DMS 273 treated with DMSO at 0.1 percent for 48 hours (cell line): ENCODE data around the gene PAK4.
A peak's percentile ranks its signal among the peaks of the same experiment; 100 is the strongest.
"Not testable (repeated sequence)": the region's sequence is repeated elsewhere in the genome, so short reads cannot be mapped to it uniquely, and the experiment has no call there.

Experiments
- DNase-seq: peaks from one replicate; lab custom pipeline; 2025; lab: John Stamatoyannopoulos, UW

PAK4 gene

DNA sequence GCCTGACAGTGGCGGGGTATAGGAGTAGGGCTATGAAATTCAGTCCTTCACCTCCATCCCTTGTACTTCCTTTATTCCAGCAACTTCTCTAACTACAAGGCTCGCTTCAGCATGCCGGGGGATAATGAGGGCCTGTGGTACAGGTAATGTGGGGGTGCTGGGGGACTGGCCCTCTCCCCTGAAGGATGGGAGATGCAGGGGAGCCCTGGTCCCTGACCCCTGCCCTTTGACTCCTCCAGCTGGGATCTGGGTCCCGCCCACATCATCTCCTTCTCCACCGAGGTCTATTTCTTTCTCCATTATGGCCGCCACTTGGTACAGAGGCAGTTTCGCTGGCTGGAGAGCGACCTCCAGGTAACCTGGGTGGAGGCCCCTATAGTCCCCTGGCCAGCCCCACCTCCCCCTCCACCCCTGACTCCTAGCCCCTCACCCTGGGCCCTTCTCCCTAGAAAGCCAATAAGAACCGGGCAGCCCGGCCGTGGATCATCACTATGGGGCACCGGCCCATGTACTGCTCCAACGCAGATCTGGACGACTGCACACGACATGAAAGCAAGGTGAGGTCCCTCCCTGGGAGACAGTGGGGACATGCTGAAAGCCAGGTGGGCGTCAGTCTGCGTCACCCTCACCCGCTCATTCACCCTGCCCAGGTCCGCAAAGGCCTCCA lies 25.0 kb upstream of the PAK4 start:
- no peak for DNase-seq

DNA sequence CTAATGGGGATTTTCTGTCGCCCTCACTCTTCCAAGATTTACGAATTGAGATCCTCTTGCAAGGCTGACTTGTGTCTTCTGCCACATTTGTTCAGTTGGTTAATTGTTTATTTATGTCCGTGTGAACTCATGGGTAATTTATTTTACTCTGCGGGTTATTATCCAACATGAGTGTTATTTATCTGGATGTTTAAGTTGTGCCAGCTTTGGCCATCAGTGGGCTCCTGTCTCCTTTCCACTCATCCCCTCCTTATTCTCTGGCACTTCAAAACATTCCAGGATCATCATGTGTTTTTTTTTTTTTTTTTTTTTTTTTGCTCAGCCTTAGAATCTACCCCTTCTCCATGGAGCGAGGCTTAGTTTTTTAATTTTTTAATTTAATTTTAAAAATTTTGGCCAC lies 22.4 kb upstream of the PAK4 start:
- DNase-seq: no peak

DNA sequence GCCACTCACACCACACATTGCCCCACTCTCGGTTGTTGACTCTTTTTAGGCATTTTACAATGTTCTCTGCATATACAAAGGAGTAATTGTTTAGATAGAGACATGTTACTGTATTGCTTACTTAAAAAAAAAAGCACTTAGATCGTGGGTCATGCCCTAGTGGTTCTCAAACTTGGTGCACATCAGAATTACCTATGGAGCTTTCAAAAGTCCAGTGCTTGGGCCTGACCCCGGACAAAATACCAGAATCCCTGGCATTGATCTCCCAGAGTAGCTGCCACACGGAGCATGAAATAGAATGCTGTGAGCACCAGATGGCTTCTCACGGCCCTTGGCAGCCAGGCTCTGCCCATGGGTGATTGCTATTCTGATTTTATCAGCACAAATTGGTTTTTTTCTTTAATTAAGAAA lies 21.4 kb upstream of the PAK4 start:
- DNase-seq: peak; percentile 73

DNA sequence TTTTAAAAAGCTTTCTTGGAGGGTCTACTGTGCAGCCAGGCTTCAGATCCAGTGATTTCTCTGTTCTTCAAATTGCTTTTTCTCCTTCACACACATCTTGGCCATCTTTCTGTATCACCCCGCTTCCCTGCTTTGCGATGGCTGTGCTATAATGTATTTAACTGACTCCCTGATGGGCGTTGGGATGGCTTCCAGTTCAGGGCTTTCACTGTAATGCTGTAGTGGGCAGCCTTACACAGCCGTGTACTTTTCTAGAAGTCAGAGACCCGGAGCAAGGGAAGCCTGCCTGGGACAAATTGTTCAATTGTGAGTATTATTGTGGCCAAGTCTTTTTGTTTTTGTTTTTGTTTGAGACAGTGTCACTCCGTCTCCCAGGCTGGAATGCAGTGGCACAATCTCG lies 19.4 kb upstream of the PAK4 start:
- DNase-seq: no peak

DNA sequence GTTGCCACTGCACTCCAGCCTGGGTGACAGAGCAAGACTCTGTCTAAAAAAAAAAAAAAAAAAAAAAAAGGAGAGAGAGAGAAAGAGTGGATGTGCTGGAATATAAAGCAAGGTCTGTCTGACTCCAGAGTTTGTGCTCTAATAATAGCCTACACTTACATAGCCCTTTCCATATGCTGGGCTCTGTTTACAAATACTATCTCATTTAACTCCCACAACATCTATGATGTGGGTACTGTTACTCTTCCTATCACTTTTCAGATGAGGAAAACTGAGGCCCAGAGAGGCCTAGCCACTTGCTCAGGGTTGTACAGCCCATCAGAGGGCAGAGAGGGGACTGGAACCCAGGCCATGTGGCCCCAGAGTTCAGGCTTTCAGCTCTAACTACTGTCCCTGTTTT lies 15.9 kb upstream of the PAK4 start:
- DNase-seq: no peak

DNA sequence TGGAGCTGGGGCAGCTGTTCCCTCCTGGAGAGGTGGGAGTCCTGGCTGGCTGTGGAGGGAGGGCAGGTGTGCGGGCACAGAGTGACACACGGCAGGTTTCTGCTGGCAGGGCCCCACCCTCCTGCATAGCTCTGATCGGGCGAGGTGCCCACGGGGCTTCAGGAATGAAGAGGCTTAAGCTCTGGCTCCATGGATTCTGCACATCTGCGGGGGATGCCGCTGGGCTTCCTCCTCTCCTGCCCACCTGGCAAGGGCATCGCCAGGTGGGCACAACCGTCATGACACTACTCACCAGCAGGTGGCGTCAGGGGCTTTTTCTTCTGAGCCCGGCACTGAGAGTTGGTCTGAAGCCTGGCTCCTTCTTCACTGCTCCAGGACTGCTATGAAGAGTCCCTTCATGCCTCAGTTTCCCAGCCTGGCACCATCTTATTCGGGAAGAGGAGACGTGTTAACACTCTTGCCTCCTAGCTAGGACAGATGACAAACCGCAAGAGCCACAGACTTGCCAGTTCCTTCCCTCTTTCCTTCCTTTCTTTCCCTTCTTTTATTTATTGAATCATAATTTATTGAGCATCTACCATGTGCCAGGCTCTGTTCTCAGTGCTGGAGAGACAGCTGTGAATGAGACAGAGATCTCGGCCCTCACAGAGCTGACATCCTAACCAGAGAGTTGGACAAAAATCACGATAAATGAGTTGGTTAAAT lies 15.2 kb upstream of the PAK4 start:
- no peak for DNase-seq

DNA sequence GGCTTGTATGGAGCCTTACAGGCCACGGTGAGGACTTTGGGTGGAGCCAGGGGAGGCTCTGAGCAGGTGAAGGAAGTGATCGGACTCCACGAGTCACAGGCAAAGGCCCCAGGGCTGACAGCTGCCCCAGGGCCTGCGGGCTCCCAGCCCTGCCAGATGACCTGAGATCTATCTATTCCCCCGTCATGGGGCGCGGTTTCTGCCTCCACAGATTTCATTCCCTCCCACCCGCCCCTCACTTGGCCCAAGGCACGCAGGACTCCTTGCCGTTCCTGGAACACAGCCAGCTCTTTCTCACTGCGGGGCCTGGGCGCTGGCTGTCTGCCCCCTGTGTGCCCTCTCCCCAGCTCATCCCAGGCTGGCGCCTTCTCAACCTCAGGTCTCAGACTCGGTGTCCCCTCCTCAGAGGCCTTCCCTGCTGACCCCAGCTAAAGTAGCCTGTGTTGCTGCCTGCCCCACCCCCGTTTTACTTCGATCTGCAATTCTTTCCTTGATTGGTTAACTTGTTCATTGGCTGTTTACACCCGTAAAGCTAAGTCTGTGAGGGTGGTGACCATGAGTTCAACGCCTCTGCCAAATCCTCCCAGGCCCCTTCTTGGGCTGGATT lies 13.9 kb upstream of the PAK4 start:
- no peak for DNase-seq

DNA sequence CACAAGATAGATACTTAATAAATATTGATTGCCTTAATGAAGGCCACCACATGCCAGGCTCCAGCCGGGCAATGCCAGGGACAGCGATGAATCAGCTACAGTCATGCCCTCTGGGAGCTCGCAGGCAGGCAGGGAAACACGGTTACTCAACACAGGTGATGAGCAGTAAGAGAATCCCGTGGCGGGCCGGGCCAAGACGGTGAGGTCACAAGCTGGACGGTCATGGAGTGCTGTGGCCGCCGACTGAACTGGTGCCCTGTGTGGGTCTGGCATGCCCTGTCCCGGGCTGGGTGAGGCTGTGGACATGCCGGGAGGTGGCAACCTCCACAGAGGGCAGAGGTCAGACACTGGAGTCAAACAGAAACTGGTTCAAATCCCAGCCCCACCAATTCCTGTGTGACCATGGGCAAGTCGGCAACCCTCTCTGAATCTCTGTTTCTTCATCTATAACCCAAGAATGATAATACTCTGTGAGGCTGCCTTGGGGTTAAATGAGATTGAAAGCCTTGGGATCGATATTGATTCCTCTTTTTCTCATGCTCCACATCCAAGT lies 13.2 kb upstream of the PAK4 start:
- no peak for DNase-seq

DNA sequence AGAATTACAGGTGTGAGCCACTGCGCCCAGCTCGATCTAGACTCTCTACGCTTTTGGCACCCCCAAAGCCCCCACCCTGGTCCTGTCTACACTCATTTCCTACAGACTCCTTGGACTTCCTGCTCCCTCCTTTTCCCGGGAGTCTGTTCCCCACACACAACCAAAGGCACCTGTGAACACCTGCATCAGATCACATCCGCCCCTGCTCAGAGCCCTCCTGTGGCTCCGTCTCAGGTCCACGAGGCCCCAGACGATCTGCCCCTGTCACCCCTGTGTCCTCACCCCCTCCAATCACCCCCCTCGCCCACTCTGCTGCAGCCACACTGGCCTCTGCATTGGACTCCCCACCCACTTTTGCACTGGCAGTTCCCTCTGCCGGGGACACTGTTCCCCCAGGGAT lies 12.4 kb upstream of the PAK4 start:
- DNase-seq: no peak

DNA sequence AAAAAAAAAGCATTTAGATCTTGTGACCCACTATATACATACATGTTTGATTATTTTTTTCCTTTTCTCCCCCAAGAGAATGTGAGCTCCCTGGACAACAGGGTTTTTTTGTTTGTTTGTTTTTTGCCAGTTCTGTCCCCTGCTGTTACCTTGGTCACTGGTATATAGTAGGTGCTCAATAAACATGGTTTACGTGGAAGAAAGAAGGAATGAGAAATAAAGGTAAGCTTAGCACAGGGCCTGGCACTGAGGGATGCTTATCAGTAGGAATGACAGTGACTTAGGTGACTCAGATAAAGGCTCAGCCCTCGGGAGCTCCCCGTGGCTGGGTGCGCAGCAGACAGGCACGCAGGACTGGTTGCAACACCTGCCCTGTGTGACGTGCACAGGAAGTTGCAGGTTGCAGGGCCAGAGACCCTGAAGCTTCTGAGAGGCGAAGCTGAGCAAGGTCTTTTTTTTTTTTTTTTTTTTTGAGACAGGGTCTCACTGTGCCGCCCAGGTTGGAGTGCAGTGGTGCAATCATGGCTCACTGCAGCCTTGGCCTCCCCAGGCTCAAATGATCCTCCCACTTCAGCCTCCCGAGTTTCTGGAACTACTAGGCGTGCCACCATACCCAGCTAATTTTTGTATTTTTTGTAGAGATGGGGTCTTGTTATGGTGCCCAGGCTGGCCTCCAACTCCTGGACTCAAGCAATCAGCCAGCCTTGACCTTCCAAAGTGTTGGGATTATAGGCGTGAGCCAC lies 10.3 kb upstream of the PAK4 start:
- DNase-seq: no peak

DNA sequence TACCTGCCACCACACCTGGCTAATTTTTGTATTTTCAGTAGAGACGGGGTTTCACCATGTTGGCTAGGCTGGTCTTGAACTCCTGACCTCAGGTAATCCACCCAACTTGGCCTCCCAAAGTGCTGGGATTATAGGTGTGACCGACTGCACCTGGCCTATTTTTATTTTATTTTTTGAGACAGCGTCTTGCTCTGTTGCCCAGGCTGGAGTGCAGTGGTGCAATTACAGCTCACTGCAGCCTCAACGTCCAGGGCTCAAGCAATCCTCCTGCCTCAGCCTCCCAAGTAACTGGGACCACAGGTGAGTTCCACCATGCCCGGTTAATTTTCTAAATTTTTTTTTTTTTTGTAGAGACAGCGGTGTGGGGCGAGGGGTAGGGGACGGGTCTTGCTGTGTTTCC lies 8.6 kb upstream of the PAK4 start:
- not testable (repeated sequence) for DNase-seq

DNA sequence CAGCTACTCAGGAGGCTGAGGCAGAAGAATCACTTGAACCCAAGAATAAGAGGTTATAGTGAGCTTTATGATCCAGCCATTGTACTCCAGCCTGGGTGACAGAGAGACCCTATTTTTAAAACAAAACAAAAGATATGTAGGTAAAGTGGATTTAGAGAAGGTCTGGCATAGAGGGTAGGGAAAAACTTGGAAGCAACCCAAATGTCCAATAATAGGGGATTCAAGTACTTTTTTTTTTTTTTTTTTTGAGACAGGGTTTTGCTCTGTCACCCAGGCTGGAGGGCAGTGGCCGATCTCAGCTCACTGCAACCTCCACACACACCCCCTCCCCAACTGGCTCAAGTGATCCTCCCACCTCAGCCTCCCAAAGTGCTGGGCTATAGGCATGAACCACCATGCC lies 5.8 kb upstream of the PAK4 start:
- DNase-seq: no peak

DNA sequence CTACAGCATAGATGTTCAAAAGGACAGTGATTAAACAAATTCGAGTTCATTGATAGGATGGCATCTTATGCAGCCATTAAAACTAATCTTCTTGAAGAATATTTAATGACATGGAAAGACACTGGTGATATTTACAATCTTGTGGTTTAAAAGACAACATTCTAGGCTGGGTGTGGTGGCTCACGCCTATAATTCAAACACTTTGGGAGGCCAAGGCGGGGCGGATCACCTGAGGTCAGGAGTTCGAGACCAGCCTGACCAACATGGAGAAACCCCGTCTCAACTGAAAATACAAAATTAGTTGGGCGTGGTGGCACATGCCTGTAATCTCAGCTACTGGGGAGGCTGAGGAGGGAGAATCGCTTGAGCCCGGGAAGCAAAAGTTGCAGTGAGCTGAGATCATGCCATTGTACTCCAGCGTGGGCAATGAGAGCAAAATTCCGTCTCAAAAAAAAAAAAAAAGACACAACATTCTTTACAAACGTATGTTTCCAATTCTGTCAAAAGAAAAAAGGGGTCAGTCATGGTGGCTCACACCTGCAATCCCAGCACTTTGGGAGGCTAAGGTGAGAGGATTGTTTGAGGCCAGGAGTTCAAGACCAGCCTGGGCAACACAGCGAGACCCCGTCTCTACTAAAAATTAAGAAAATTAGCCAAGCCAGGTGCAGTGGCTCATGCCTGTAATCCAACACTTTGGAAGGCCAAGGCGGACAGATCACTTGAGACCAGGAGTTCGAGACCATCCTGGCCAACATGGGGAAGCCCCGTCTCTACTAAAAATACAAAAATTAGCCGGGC lies 2.5 kb upstream of the PAK4 start:
- DNase-seq: no peak

DNA sequence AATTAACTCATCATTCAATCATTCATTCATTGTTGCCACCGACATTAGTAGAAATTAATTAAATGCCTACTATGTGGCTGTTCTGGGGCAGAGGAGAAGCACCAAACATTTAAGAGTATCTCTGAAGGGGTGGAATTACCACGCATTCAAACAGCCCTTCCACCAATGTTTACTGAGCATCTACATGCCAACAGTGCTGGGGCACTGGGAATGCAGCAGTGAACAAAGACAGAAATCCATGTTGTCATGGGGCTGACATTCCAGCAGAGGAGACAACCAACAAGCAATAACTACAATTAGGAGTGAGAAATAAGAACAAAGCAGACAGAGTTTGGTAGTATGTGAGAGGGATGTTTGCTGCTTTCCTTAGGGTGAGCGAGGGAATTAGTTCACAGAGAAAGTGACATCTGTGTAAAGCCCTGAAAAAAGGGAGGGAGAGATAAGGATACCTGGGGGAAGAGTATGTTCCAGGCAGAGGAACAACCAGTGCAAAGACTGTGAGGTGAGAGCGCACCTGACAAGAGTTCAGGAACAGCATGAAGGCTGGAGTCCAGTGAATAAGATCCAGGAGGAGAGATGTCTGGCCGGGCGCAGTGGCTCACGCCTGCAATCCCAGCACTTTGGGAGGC lies 1.3 kb upstream of the PAK4 start:
- DNase-seq: no peak

DNA sequence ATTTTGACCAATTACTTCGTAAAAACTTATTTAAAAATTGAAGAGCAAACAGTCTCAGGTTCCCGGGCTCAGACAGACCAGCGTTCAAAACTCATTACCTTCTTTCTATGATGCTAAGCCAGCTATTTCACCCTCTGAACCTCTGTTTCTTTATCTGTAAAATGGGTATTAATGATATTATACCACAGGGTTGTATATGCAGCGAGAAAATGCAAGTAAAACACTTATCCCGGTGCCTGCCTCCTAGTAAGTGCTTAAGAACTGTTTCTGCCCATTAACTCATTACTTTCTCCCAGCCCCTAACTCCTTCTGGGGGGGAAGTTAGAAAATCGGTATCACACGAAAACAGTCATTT lies 410 bp upstream of the PAK4 start:
- DNase-seq: no peak

DNA sequence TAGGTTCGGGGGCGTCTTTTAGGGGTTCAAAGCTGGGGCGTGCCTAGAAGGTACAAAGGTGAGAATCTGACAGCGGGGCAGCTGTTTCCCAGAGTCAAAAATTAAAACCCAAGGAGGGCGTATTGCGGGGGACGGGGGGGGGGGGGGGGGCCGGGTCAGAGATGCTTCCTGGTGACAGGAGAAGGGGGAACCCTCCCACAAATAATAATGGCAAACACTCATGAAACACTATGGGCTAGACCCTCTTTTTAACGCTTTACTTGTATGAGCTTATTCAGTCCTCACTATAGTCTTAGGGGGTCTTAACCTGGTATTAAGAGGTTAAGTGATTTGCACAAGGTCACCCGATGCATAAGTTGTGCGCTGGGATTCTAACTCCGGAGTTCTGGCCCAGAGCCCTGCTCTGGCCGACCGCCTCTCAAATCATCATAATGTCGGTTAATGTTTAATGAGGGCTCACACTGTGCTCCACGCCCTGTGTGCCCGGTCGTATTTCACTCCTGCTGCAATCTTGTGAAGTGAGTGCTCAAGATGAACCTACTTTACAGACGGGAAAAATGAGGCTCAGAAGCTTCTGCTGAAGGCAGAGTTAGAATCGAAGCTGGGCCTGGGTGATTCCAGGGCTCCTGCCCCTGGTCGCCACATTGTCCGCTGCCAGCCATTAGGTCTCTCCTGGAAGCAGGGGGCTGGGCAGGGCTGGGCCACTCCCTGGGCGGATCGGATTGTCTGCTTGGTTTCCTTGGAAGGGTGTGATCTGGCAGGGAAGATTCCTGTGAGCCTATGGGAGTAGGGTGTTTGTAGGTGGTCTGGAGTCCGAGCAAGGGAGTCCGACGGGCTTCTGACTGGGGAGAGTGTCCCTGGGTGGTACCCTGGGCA lies 964 bp downstream of the PAK4 start:
- DNase-seq: no peak

DNA sequence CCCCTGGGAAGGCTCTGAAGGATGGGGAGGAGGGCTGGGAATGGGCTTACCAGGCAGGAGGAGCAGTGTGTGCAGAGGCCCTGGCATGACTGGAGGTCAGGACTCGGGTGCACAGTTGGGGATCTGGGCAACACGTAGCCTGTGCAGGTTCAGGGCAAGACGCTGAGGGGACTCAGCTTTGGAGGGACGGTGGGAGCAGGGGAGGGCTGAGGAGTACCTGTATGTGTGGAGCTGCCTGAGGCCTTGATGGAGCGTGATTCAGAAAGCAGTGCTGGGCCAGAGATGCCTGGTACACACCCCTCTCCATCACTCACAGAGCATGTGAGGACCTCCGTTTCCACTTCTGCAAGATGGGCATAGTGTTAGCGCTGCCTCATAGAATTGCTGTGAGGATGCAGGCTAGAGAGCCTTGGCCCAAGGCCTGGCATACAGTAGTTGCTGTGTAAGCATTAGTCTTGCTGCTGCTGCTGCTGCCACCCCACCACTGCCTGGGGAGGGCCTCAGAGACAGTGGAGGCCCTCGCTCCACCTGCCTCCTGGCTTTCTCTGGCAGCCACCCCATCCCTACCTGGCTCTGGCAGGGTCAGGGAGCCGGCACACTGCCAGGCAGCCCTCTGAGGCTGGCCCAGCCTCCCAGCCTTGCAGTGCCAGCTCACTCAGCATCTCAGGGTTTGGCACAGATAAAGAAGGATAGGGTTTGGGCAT lies 2.4 kb downstream of the PAK4 start:
- no peak for DNase-seq

DNA sequence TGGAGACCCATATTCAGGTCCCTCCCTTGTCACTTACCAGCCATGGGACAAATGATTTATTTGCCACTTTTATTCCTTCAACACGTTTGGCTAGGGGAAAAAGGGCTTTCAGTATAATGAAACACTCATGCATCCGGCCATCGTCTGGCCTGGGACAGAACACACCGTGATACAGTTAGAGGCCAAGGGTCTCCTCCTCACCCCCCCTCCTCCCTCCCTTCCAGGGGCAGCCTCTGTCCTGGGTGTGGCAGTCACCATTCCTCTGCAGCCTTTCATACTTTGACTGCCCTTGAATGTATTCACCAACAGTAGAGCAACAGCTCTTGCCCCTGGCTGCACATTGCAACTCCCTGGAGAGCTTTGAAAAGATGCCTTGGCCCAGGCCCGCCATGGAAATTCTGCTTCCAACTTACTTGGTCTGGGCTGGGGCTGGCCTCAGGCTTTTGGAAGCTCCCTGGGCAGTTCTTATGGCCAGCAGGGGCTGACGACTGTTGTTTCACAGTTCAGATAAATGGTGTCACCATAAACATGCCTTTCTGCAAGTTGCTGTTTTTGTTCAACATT lies 3.0 kb downstream of the PAK4 start:
- DNase-seq: no peak

DNA sequence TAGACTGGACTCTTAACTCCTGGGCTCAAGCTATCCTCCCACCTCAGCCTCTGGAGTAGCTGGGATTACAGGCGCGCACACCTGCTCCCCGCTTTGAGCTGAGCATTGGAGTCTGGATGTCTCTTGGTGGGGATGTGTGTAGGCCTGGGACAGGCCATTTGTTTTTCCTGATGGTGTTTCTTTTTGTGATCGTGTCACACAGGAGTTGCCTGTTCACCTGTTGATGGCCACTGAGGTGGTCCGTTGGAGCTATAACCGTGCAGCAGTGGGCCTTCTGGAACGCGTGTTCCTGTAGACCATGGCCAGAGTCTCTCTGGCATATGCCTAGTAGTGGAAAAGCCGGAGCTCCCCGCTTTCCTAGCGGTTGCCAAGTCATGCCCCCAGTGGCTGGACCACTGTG lies 3.5 kb downstream of the PAK4 start:
- DNase-seq: no peak
